Peyer's patch (tissue), 4 donors: ENCODE results near the gene IGF2BP2.

Experiments used
- CTCF ChIP-seq, 6 experiments: fragments of 450-650 bp in 4 of 6; fragments of 200-600 bp in 2 of 6; sonication (generic) in 1 of 6; IDR thresholded peaks; one replicate each; pipeline ENCODE4 v1.5.1; 2017 to 2019; ENCODE audit warnings: antibody characterized with exemption in 6 of 6, mild to moderate bottlenecking in 3 of 6, moderate library complexity in 1 of 6
- POLR2A ChIP-seq, 2 donors: fragments of 450-650 bp; IDR thresholded peaks; one replicate each; pipeline ENCODE4 v1.5.1; 2017; ENCODE audit warnings: antibody characterized with exemption in 2 of 2, mild to moderate bottlenecking in 2 of 2, moderate library complexity in 2 of 2

DNA sequence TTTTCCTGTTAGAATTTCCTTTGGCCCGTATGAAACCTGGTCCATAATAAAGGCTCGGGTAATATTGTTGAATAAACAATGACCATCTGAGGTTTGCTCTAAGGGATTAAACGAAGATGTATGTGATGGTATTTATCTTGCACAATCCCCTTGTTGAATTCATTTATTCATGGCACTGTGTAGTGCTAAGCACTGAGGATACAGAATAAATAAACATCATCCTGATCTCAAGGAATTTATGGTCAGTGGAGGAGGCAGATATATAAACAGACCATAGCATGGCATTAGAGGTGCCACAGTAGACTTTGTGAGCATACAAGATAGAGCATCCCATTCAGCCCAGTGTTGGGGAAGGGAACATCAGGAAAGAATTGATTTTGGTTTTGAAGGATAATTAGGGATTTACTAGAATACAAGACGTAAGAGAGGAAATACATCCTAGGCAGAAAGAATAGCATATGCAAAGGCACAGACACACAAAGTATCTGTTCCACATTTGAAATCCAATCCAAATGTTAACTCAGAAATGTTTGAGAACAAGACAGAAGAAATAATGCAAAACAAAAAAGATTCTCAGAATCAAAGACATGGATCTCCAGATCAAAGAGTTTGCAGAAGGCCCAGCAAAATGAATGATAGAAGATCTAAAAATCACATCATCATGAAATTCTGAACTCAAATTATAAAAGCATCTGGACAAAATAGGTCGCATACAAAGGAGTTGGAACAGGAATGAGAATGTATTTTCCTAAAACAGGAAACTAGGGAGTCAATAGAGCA, 5.4 kb upstream of the IGF2BP2 start:
- TF ChIP-seq CTCF (IDR thresholded peaks at IDR 0.05) = no peak
- TF ChIP-seq POLR2A (IDR thresholded peaks at IDR 0.05) = no peak
